Measurements from ENCODE around the gene RSKR.
A peak's percentile ranks its signal among the peaks of the same experiment; 100 is the strongest.

The RSKR gene

GRCh38 chr17:28643983-28644786 is 30.2 kb upstream of the RSKR start:
- TF ChIP-seq SIN3A (IDR thresholded peaks at IDR 0.05; ENCODE audit: borderline replicate concordance, insufficient read depth, low read length) (0 out of 2 replicates have a peak, but pooled peaks have one; percentile 19), TAF1 (IDR thresholded peaks at IDR 0.05; ENCODE audit: borderline replicate concordance, insufficient read depth, low read length) (peak; percentile 72; the same call in 1 of the 2 replicates), FOXP2 (optimal IDR thresholded peaks at IDR 0.05; ENCODE audit: borderline replicate concordance, extremely low read depth, extremely low read length, insufficient read depth) (no peak), REST (IDR thresholded peaks at IDR 0.05; ENCODE audit: insufficient read depth in 1 of 2, low read depth in 2 of 2, low read length in 2 of 2) (no peak)

GRCh38 chr17:28641579-28641978 is 27.6 kb upstream of the RSKR start:
- TF ChIP-seq REST (IDR thresholded peaks at IDR 0.05; ENCODE audit: insufficient read depth in 1 of 2, low read depth in 2 of 2, low read length in 2 of 2) (no peak), TAF1 (IDR thresholded peaks at IDR 0.05; ENCODE audit: borderline replicate concordance, insufficient read depth, low read length) (no peak), FOXP2 (optimal IDR thresholded peaks at IDR 0.05; ENCODE audit: borderline replicate concordance, extremely low read depth, extremely low read length, insufficient read depth) (no peak), POLR2AphosphoS5 (IDR thresholded peaks at IDR 0.05; ENCODE audit: low read depth, low read length) (no peak), SIN3A (IDR thresholded peaks at IDR 0.05; ENCODE audit: borderline replicate concordance, insufficient read depth, low read length) (no peak)

- TF ChIP-seq POLR2AphosphoS5 (IDR thresholded peaks at IDR 0.05; ENCODE audit: low read depth, low read length), result 0 out of 2 replicates have a peak, but pooled peaks have one; percentile 11
- TF ChIP-seq REST (IDR thresholded peaks at IDR 0.05; ENCODE audit: insufficient read depth in 1 of 2, low read depth in 2 of 2, low read length in 2 of 2), result no peak
- no peak for TF ChIP-seq TAF1 (IDR thresholded peaks at IDR 0.05; ENCODE audit: borderline replicate concordance, insufficient read depth, low read length)
- TF ChIP-seq FOXP2 (optimal IDR thresholded peaks at IDR 0.05; ENCODE audit: borderline replicate concordance, extremely low read depth, extremely low read length, insufficient read depth), result no peak
- TF ChIP-seq SIN3A (IDR thresholded peaks at IDR 0.05; ENCODE audit: borderline replicate concordance, insufficient read depth, low read length), result no peak
Measured at GRCh38 chr17:28635506-28635905, 21.5 kb upstream of the RSKR start.

- TF ChIP-seq FOXP2 (optimal IDR thresholded peaks at IDR 0.05; ENCODE audit: borderline replicate concordance, extremely low read depth, extremely low read length, insufficient read depth), result no peak
- no peak for TF ChIP-seq SIN3A (IDR thresholded peaks at IDR 0.05; ENCODE audit: borderline replicate concordance, insufficient read depth, low read length)
- TF ChIP-seq TAF1 (IDR thresholded peaks at IDR 0.05; ENCODE audit: borderline replicate concordance, insufficient read depth, low read length), result no peak
- no peak for TF ChIP-seq POLR2AphosphoS5 (IDR thresholded peaks at IDR 0.05; ENCODE audit: low read depth, low read length)
- no peak for TF ChIP-seq REST (IDR thresholded peaks at IDR 0.05; ENCODE audit: insufficient read depth in 1 of 2, low read depth in 2 of 2, low read length in 2 of 2)
Measured at GRCh38 chr17:28634206-28634865, 20.4 kb upstream of the RSKR start.
